ENCODE results near the gene ANK2.

ANK2 gene

DNA sequence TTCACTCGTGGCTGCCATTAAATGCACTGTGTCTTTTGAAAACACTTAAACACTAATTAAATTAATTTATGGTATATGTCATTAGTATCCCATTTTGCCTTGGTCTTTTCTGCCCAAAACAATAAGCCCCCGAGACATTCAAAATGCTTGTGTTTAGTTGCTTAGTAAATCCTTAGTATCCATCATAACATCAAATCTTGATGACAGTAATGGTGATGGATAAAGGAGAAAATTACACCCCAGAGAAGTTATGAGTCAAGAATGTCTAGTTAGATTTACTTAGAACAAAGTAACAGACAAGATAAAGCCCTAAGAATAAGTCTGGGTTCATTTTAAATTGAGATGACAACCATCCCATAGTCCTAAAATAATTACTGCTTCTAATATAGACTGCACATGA, 21.3 kb downstream of the ANK2 start:
- H3K4me3 ChIP-seq (ENCODE audit: low read depth, low read length): no peak overlapping the region
- DNase-seq (ENCODE audit: low read depth): no peak
- TF ChIP-seq, protein P1, sequence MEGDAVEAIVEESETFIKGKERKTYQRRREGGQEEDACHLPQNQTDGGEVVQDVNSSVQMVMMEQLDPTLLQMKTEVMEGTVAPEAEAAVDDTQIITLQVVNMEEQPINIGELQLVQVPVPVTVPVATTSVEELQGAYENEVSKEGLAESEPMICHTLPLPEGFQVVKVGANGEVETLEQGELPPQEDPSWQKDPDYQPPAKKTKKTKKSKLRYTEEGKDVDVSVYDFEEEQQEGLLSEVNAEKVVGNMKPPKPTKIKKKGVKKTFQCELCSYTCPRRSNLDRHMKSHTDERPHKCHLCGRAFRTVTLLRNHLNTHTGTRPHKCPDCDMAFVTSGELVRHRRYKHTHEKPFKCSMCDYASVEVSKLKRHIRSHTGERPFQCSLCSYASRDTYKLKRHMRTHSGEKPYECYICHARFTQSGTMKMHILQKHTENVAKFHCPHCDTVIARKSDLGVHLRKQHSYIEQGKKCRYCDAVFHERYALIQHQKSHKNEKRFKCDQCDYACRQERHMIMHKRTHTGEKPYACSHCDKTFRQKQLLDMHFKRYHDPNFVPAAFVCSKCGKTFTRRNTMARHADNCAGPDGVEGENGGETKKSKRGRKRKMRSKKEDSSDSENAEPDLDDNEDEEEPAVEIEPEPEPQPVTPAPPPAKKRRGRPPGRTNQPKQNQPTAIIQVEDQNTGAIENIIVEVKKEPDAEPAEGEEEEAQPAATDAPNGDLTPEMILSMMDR (conservative IDR thresholded peaks at IDR 0.05; ENCODE audit: low read depth, low read length): no peak

DNA sequence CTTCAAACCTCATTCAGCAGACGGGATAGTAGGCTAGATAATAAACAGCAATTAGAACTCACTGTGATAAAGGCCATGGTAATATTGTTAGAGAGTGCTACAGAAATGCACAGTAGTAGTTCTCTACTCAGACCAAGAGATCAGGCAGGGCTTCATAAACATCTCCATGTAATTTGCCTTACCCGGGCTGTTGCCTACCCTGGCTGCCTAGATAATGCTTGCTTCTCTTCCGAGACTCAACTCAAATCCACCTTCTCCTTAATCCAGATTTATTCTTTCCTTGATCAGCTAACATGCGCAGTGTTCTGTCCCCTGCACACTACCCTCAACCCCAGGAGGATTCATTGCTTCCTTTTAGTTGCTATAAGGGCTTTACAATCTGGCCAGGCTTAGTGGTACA, 21.8 kb downstream of the ANK2 start:
- TF ChIP-seq, protein P1 (conservative IDR thresholded peaks at IDR 0.05; ENCODE audit: low read depth, low read length): no peak
- H3K4me3 ChIP-seq (ENCODE audit: low read depth, low read length): no peak overlapping the region
- no peak for DNase-seq (ENCODE audit: low read depth)

DNA sequence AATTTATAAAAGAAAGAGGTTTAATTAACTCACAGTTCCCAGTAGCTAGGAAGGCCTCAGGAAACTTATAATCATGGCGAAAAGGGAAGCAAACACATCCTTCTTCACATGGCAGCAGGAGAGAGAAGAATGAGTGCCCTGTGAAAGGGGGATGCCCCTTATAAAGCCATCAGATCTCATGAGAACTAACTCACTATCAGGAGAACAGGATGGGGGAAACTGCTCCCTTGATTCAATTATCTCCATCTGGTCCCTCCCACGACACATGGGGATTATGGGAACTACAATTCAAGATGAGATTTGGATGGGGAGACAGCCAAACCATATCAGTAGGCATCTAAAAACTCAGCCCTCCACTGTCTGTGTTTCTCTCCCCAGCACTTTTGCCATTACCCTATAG, 22.4 kb downstream of the ANK2 start:
- TF ChIP-seq, protein P1 (conservative IDR thresholded peaks at IDR 0.05; ENCODE audit: low read depth, low read length): no peak
- no peak for DNase-seq (ENCODE audit: low read depth)
- no peak overlapping the region for H3K4me3 ChIP-seq (ENCODE audit: low read depth, low read length)

DNA sequence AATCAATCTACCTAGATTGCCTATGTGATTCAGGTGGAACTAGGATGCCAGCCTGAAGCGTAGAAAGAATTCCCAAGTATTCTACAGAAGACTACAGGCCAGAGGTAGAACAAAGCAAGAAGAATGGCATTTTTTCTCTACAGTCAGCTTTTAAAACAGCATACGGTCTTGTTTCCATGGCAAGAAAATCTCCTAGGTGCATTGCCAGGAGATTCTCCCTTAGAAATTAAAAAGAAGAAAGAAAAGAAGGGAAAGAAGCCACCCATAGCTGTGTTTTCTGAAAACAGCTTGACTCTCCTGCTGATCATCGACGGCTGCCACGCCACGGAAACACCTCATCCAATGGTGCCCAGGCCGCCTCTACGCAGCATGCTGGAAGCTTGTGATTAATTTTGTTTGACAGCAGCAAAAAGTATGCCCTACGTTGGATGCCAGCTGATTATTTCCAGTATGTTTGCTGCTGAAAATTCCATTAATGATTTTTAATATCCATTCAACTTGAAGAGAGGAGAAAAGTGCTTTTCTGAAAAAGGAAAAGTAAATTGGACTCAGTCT, 24.1 kb downstream of the ANK2 start:
- TF ChIP-seq, protein P1 (conservative IDR thresholded peaks at IDR 0.05; ENCODE audit: low read depth, low read length): no peak
- DNase-seq (ENCODE audit: low read depth): no peak
- H3K4me3 ChIP-seq (ENCODE audit: low read depth, low read length): no peak overlapping the region

DNA sequence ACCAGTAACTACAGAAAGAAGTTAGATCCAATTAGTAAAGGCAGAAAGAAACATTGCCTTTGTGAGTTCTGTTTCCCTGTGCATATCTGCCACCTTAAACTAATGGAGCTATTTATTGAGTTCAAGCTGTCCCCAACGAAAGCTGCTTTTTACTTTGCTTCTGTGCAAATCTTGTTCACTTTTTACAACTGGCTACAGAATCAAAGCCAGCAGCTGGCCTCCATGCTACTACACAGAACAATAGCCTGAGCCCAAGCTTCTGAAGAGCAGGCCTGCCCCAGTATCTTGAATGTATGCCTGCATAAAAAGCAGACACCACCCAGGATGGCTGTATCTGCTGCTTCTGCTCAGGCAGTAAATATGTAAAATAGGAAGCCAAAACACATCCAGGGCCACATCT, 28.1 kb downstream of the ANK2 start:
- H3K4me3 ChIP-seq (ENCODE audit: low read depth, low read length): no peak overlapping the region
- DNase-seq (ENCODE audit: low read depth): no peak
- TF ChIP-seq, protein P1 (conservative IDR thresholded peaks at IDR 0.05; ENCODE audit: low read depth, low read length): no peak

DNA sequence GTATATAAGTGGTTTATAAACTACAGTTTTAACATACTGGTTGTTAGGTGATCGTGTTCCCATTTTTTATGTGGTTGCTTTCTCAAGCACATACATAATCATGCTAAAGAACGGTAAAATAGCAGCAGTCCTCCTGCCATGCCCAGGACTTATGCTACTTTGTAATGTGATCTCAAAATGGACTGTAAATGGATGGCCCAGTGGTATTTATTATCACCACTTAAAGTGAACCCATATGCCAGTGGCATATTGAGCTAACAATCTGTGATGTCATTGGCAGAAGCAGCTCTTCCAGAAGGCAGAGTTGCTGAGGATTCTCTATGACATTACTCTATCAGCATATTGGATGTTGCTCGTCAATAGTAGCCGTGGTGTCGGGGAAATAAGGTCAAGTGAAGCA, 28.6 kb downstream of the ANK2 start:
- no peak overlapping the region for H3K4me3 ChIP-seq (ENCODE audit: low read depth, low read length)
- DNase-seq (ENCODE audit: low read depth): no peak
- TF ChIP-seq, protein P1 (conservative IDR thresholded peaks at IDR 0.05; ENCODE audit: low read depth, low read length): no peak

DNA sequence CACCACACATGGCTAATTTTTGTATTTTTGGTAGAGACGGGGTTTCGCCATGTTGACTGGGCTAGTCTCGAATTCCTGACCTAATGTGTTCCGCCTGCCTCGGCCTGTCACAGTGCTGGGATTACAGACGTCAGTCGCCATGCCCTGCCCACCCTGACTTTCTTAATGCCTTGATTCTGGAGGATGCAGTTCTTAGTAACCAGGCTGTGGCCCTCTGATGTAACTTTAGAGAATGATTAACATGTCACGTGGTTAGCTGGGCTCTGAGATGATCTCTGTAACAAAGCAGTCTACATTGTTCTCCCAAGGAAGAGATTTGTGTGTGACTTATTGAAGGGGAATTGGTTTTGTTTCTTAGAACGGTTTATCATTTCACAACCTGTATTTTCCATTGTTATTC, 30.6 kb downstream of the ANK2 start:
- TF ChIP-seq, protein P1 (conservative IDR thresholded peaks at IDR 0.05; ENCODE audit: low read depth, low read length): no peak
- H3K4me3 ChIP-seq (ENCODE audit: low read depth, low read length): no peak overlapping the region
- DNase-seq (ENCODE audit: low read depth): peak; percentile 2
